ENCODE measurements around the gene KANK4.
"Not testable (repeated sequence)": the region's sequence is repeated elsewhere in the genome, so short reads cannot be mapped to it uniquely, and the experiment has no call there.

The KANK4 gene

GRCh38 chr1:62241371-62242131 lies 77.7 kb downstream of the KANK4 start:
- in situ Hi-C loops (cut with HindIII; ENCODE audit: low sequenced_read_pairs) = no loop called here

- in situ Hi-C loops (cut with HindIII; ENCODE audit: low sequenced_read_pairs) = no loop called here
These were observed 78.4 kb downstream of the KANK4 start for GRCh38 chr1:62240651-62241370.

- in situ Hi-C loops (cut with HindIII; ENCODE audit: low sequenced_read_pairs) = not testable (repeated sequence)
These were observed 79.4 kb downstream of the KANK4 start for GRCh38 chr1:62239652-62240403.

- in situ Hi-C loops (cut with HindIII; ENCODE audit: low sequenced_read_pairs) = no loop called here
These were observed 80.7 kb downstream of the KANK4 start for GRCh38 chr1:62238507-62238906.

GRCh38 chr1:62237950-62238374 lies 81.3 kb downstream of the KANK4 start:
- in situ Hi-C loops (cut with HindIII; ENCODE audit: low sequenced_read_pairs) = no loop called here

GRCh38 chr1:62237361-62237760 lies 81.9 kb downstream of the KANK4 start:
- in situ Hi-C loops (cut with HindIII; ENCODE audit: low sequenced_read_pairs) = no loop called here

GRCh38 chr1:62235576-62235975 lies 83.7 kb downstream of the KANK4 start:
- in situ Hi-C loops (cut with HindIII; ENCODE audit: low sequenced_read_pairs) = no loop called here

- in situ Hi-C loops (cut with HindIII; ENCODE audit: low sequenced_read_pairs) = no loop called here
These were observed 84.5 kb downstream of the KANK4 start for GRCh38 chr1:62234688-62235087.

- in situ Hi-C loops (cut with HindIII; ENCODE audit: low sequenced_read_pairs) = no loop called here
These were observed 85.2 kb downstream of the KANK4 start for GRCh38 chr1:62233926-62234450.

GRCh38 chr1:62232871-62233278 lies 86.4 kb downstream of the KANK4 start:
- in situ Hi-C loops (cut with HindIII; ENCODE audit: low sequenced_read_pairs) = no loop called here

- in situ Hi-C loops (cut with HindIII; ENCODE audit: low sequenced_read_pairs) = no loop called here
These were observed 88.5 kb downstream of the KANK4 start for GRCh38 chr1:62230718-62231117.

GRCh38 chr1:62229932-62230331 lies 89.3 kb downstream of the KANK4 start:
- in situ Hi-C loops (cut with HindIII; ENCODE audit: low sequenced_read_pairs) = no loop called here

GRCh38 chr1:62229468-62229867 lies 89.8 kb downstream of the KANK4 start:
- in situ Hi-C loops (cut with HindIII; ENCODE audit: low sequenced_read_pairs) = no loop called here

GRCh38 chr1:62228883-62229187 lies 90.4 kb downstream of the KANK4 start:
- in situ Hi-C loops (cut with HindIII; ENCODE audit: low sequenced_read_pairs) = no loop called here

GRCh38 chr1:62228136-62228882 lies 90.9 kb downstream of the KANK4 start:
- in situ Hi-C loops (cut with HindIII; ENCODE audit: low sequenced_read_pairs) = no loop called here

GRCh38 chr1:62227496-62227895 lies 91.7 kb downstream of the KANK4 start:
- in situ Hi-C loops (cut with HindIII; ENCODE audit: low sequenced_read_pairs) = no loop called here

- in situ Hi-C loops (cut with HindIII; ENCODE audit: low sequenced_read_pairs) = no loop called here
These were observed 95.1 kb downstream of the KANK4 start for GRCh38 chr1:62224182-62224581.

- in situ Hi-C loops (cut with HindIII; ENCODE audit: low sequenced_read_pairs) = no loop called here
These were observed 96.9 kb downstream of the KANK4 start for GRCh38 chr1:62222321-62222720.

GRCh38 chr1:62221171-62221570 lies 98.1 kb downstream of the KANK4 start:
- in situ Hi-C loops (cut with HindIII; ENCODE audit: low sequenced_read_pairs) = no loop called here

- in situ Hi-C loops (cut with HindIII; ENCODE audit: low sequenced_read_pairs) = not testable (repeated sequence)
These were observed 98.8 kb downstream of the KANK4 start for GRCh38 chr1:62220456-62220855.

GRCh38 chr1:62218604-62219003 lies 100.6 kb downstream of the KANK4 start:
- in situ Hi-C loops (cut with HindIII; ENCODE audit: low sequenced_read_pairs) = no loop called here
